CD4-positive, alpha-beta memory T cell (primary cell): ENCODE measurements around the gene CELSR2. TPM values are rescaled to one million over a fixed set of nuclear protein-coding genes. Genes with fewer than 3 reads are reported as not detected.

Source experiments
- CTCF ChIA-PET: fragments of 350-600 bp; sonication (Branson Sonifier 250); formaldehyde crosslinking; loops from one replicate; lab custom pipeline; 2021; ENCODE audit warnings: inconsistent platforms; ENCODE audit not compliant: partially characterized antibody; lab: Charles Lee
- POLR2A ChIA-PET: fragments of 350-600 bp; sonication (Branson Sonifier 250); formaldehyde crosslinking; loops from one replicate; lab custom pipeline; 2021; ENCODE audit not compliant: partially characterized antibody; lab: Charles Lee
- DNase-seq, 5 donors: peaks; one replicate each; pipeline versions ENCODE4 v3.0.0 to v3.0.0-alpha.2; 2020 to 2022; ENCODE audit warnings: mixed read lengths in 1 of 5
- H3K27ac ChIP-seq: one replicate; pipeline ENCODE4 v1.7.0; 2013; ENCODE audit warnings: low read depth, low read length
- H3K27me3 ChIP-seq: 2 replicates; pipeline ENCODE4 v1.7.0; 2013; ENCODE audit warnings: mild to moderate bottlenecking, low read length, moderate library complexity; ENCODE audit not compliant: insufficient read depth
- H3K36me3 ChIP-seq: 2 replicates; pipeline ENCODE4 v1.7.0; 2013; ENCODE audit warnings: mild to moderate bottlenecking, low read length, moderate library complexity; ENCODE audit not compliant: insufficient read depth
- H3K4me1 ChIP-seq: 2 replicates; pipeline ENCODE4 v1.7.0; 2013; ENCODE audit warnings: mild to moderate bottlenecking, low read length, moderate library complexity; ENCODE audit not compliant: insufficient read depth
- H3K4me3 ChIP-seq, 2 donors: one replicate each; pipeline ENCODE4 v1.7.0; 2013; ENCODE audit warnings: low read length in 2 of 2, mild to moderate bottlenecking in 1 of 2
- H3K9me3 ChIP-seq, 2 donors: one replicate each; pipeline ENCODE4 v1.7.0; 2013; ENCODE audit warnings: low read length in 2 of 2, control low read depth in 1 of 2; ENCODE audit not compliant: control insufficient read depth in 1 of 2
- H3K27ac Mint-ChIP-seq, 7 donors: one replicate each; pipeline ENCODE4 v1.8.0; 2020 to 2021; ENCODE audit warnings: mixed read lengths in 7 of 7, mild to moderate bottlenecking in 6 of 7, inconsistent platforms in 3 of 7, moderate library complexity in 3 of 7
- H3K27me3 Mint-ChIP-seq, 2 donors: one replicate each; pipeline ENCODE4 v1.8.0; 2020 to 2021; ENCODE audit warnings: mixed read lengths in 2 of 2
- H3K36me3 Mint-ChIP-seq, 2 donors: one replicate each; pipeline ENCODE4 v1.8.0; 2020 to 2021; ENCODE audit warnings: mixed read lengths in 2 of 2, inconsistent platforms in 1 of 2, mild to moderate bottlenecking in 1 of 2
- H3K4me1 Mint-ChIP-seq, 4 donors: one replicate each; pipeline ENCODE4 v1.8.0; 2020 to 2021; ENCODE audit warnings: mixed read lengths in 4 of 4, mild to moderate bottlenecking in 1 of 4
- H3K4me3 Mint-ChIP-seq, 8 donors: one replicate each; pipeline ENCODE4 v1.8.0; 2020 to 2021; ENCODE audit warnings: mixed read lengths in 8 of 8, mild to moderate bottlenecking in 7 of 8, moderate library complexity in 6 of 8, inconsistent platforms in 3 of 8
- H3K9me3 Mint-ChIP-seq, 8 donors: one replicate each; pipeline ENCODE4 v1.8.0; 2020 to 2021; ENCODE audit warnings: mixed read lengths in 8 of 8, mild to moderate bottlenecking in 5 of 8, inconsistent platforms in 3 of 8, moderate library complexity in 1 of 8
- intact Hi-C: fragments of 100-400 bp; cut with micrococcal nuclease; formaldehyde crosslinking; loops from one replicate; pipeline ENCODE4 v1.15.1; 2023
- polyA plus RNA-seq, 2 donors: library from polyadenylated mRNA; unstranded; fragments of 300-500 nt; fragmentation: Illumina TruSeq; gene quantifications; one replicate each; pipeline ENCODE4 v1.2.3, GENCODE V29; 2021
- total RNA-seq, 2 experiments: library from RNA; stranded (reverse); gene quantifications; one replicate each; pipeline ENCODE4 v1.2.3, GENCODE V29; 2021

CELSR2 gene
- total and polyA plus RNA-seq, 4 experiments from 2014 or later = 0.52 to 3.1 (median 2.6) TPM; not detected in 1

- Histone ChIP-seq H3K4me1 (no peaks in the 10 kb centered on the region), H3K27me3 (no peaks in the 10 kb centered on the region), H3K9me3 (no peaks in the 10 kb centered on the region), H3K36me3 (no peaks in the 10 kb centered on the region), H3K4me3 (no peak within 1 kb of the TSS), H3K27ac (no peak within 1 kb of the TSS)
- Mint-ChIP-seq H3K36me3 (no peaks in the 10 kb centered on the region), H3K27ac (no peak within 1 kb of the TSS), H3K4me1 (no peaks in the 10 kb centered on the region), H3K9me3 (no peaks in the 10 kb centered on the region), H3K4me3 (no peak within 1 kb of the TSS), H3K27me3 (peaks cover 5 to 8% of the 10 kb centered on the region in 2 donors)
- ChIA-PET POLR2A (no interaction called here), CTCF (interaction anchor here (0.5 kb wide), 1 partner anchor 337 kb away, joined by 3 read pairs; no protein-coding TSS in a partner anchor)
- intact Hi-C loops = no loop called here
- no peak for DNase-seq
Observed at GRCh38 chr1:109306832-109307273, 57.5 kb downstream of the CELSR2 start, which contains the start of gene MYBPHL. MYBPHL (minus strand) TSS chr1:109307011; CDS start chr1:109306991, 20 bp downstream.

DNA sequence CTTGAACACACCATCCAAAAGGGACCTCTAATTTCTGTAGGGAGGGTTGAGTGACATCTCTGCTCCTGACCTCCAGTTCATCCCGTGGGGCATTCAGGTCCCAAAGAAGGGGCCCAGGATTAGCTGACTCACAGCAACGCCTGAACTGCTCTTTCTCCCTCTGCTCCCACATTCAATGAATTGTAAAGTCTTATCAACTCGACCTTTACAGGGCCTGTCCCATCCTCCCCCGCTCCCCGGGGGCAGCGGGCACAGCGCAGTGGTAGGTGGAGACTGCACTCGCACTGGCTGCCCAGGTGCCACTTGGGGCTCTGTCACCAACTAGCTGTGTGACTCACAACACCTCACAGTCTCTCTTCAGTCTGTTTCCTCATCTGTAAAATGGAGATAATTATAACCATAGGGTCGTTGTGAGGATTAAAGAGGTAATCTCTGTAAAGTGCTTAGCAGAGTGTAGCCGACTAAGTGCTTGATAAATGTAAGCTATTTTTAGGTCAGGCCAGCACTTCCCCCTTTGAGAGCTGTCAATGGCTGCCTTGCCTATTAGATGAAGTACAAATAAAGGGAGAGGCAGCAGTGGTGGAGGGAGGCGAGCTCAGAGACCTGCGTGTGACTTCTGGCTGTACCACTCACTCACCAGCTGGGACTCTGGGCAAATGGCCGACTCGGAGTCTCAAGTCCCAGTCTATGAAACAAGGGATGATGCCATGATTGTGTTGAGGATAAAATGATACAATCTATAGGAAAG is 58.1 kb downstream of the CELSR2 start:
- Mint-ChIP-seq H3K4me3 (no peak overlapping the region), H3K27ac (no peak overlapping the region), H3K9me3 (no peaks in the 10 kb centered on the region), H3K27me3 (peaks cover 5 to 8% of the 10 kb centered on the region in 2 donors), H3K4me1 (no peaks in the 10 kb centered on the region), H3K36me3 (no peaks in the 10 kb centered on the region)
- no peak for DNase-seq
- intact Hi-C loops = no loop called here
- Histone ChIP-seq H3K4me3 (no peak overlapping the region), H3K36me3 (no peaks in the 10 kb centered on the region), H3K4me1 (no peaks in the 10 kb centered on the region), H3K27ac (no peak overlapping the region), H3K27me3 (no peaks in the 10 kb centered on the region), H3K9me3 (no peaks in the 10 kb centered on the region)
- CTCF ChIA-PET = interaction anchor here (1.4 kb wide), 1 partner anchor 43 kb away, joined by 4 read pairs; no protein-coding TSS in a partner anchor
- POLR2A ChIA-PET = no interaction called here

- Histone ChIP-seq H3K27me3 (no peaks in the 10 kb centered on the region), H3K27ac (no peak overlapping the region), H3K4me1 (no peaks in the 10 kb centered on the region), H3K36me3 (no peaks in the 10 kb centered on the region), H3K9me3 (no peaks in the 10 kb centered on the region), H3K4me3 (no peak overlapping the region)
- Mint-ChIP-seq H3K36me3 (no peaks in the 10 kb centered on the region), H3K27me3 (peaks cover 5 to 8% of the 10 kb centered on the region in 2 donors), H3K4me3 (no peak overlapping the region), H3K4me1 (no peaks in the 10 kb centered on the region), H3K9me3 (no peaks in the 10 kb centered on the region), H3K27ac (no peak overlapping the region)
- ChIA-PET CTCF (no interaction called here), POLR2A (no interaction called here)
- intact Hi-C loops = no loop called here
- DNase-seq = no peak
Observed at GRCh38 chr1:109309347-109309746, 60.0 kb downstream of the CELSR2 start.

DNA sequence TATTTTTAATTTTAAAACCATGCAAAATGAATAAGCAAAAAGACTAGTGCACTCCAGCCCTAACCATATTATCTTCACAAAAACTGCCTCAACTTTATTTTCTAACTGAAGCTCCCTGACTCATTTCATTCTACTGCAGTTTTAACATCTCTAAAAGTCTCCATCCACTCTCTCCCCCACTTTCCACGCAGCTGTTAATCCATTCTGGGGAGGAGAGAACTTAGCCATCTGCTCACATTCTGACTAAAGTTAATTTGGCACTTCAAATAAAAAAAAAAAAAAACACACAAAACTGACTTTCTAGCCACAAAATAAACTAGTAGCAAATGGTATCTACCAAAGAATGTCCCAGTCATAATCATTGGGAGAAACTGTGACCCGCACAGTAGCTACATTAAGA is 62.9 kb downstream of the CELSR2 start:
- no peaks in the 10 kb centered on the region for H3K9me3 Mint-ChIP-seq
- no peak for DNase-seq
- no peak overlapping the region for H3K27ac Mint-ChIP-seq
- no peak overlapping the region for H3K4me3 Mint-ChIP-seq
- H3K36me3 Mint-ChIP-seq = no peaks in the 10 kb centered on the region
- Histone ChIP-seq H3K4me3 (no peak overlapping the region), H3K36me3 (no peaks in the 10 kb centered on the region), H3K27me3 (no peaks in the 10 kb centered on the region), H3K27ac (no peak overlapping the region), H3K9me3 (no peaks in the 10 kb centered on the region), H3K4me1 (no peaks in the 10 kb centered on the region)
- POLR2A ChIA-PET = no interaction called here
- peaks cover 5 to 7% of the 10 kb centered on the region in 2 donors for H3K27me3 Mint-ChIP-seq
- CTCF ChIA-PET = no interaction called here
- H3K4me1 Mint-ChIP-seq = no peaks in the 10 kb centered on the region
- intact Hi-C loops = no loop called here

DNA sequence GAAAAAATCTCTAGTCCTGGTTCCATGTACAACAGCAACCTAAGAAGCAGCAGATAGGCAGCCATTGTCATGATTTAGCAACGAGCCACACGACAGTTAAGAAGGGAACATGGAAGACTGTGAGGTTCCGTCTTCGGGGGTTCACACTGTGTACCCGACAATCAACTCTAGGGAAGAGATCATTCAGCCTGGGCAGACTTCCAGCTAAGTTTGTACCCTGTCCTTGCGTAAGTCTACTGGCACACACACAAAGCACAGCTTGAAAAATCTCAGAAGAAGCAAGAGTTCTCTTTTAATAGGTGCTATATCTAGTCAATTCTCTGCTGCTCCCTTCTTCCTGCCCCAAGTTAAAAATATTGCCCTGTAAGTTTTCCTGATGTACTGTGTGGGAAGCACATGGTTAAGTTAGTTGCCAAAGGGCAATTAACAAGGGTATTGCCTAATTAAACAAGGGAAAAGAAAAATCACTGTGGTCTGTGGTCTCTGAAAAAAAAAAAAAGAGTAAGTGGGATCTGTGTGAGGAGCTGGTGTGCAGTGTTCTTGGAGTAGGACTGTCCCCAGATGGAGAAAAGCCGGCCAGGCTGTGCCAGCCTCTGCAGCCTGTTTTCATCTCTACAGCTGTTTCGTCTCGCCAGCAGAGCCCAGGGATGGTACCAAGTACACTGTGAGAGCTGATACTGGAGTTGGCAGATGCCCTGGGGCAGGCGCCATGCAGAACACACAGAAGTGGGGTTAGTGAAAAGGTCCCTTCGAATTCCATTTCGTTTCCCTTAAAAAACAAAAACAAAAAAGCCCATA is 63.8 kb downstream of the CELSR2 start:
- Mint-ChIP-seq H3K9me3 (no peaks in the 10 kb centered on the region), H3K4me1 (no peaks in the 10 kb centered on the region), H3K27ac (no peak overlapping the region), H3K4me3 (no peak overlapping the region), H3K36me3 (no peaks in the 10 kb centered on the region), H3K27me3 (peaks cover 5 to 7% of the 10 kb centered on the region in 2 donors)
- Histone ChIP-seq H3K4me1 (no peaks in the 10 kb centered on the region), H3K27ac (no peak overlapping the region), H3K9me3 (no peaks in the 10 kb centered on the region), H3K4me3 (no peak overlapping the region), H3K36me3 (no peaks in the 10 kb centered on the region), H3K27me3 (no peaks in the 10 kb centered on the region)
- no peak for DNase-seq
- intact Hi-C loops = no loop called here
- POLR2A ChIA-PET = no interaction called here
- CTCF ChIA-PET = interaction anchor here (0.7 kb wide), 2 partner anchors 35 to 252 kb away, joined by 3 to 4 read pairs; no protein-coding TSS in a partner anchor

DNA sequence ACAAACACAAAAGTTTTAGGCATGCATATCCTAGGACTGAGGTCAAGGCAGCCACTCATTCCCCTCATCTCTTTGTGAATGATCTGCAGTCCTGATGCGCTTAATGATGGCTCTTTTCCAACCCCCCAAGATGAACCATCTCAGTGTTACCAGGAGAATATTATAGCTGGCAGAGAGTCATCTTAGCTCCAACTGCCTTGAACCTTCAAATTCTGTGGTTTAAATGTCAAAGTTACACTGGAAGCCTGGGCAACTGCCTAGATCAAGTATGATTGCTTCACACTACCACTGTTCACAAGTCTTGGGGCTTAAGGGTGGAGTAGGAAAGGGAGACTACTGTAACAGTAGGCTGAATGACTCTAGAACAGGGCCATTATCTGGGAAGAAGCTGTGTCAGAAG is 65.5 kb downstream of the CELSR2 start:
- H3K27me3 ChIP-seq = no peaks in the 10 kb centered on the region
- Mint-ChIP-seq H3K4me1 (no peaks in the 10 kb centered on the region), H3K9me3 (no peaks in the 10 kb centered on the region), H3K36me3 (no peaks in the 10 kb centered on the region), H3K27ac (no peak overlapping the region), H3K27me3 (peaks cover 3 to 6% of the 10 kb centered on the region in 2 donors), H3K4me3 (no peak overlapping the region)
- no peaks in the 10 kb centered on the region for H3K36me3 ChIP-seq
- no peak for DNase-seq
- intact Hi-C loops = no loop called here
- no peak overlapping the region for H3K4me3 ChIP-seq
- no peaks in the 10 kb centered on the region for H3K9me3 ChIP-seq
- POLR2A ChIA-PET = no interaction called here
- no peak overlapping the region for H3K27ac ChIP-seq
- CTCF ChIA-PET = no interaction called here
- no peaks in the 10 kb centered on the region for H3K4me1 ChIP-seq

GRCh38 chr1:109315288-109315687 is 65.9 kb downstream of the CELSR2 start:
- Histone ChIP-seq H3K9me3 (no peaks in the 10 kb centered on the region), H3K27me3 (no peaks in the 10 kb centered on the region), H3K36me3 (no peaks in the 10 kb centered on the region), H3K4me3 (no peak overlapping the region), H3K27ac (no peak overlapping the region), H3K4me1 (no peaks in the 10 kb centered on the region)
- Mint-ChIP-seq H3K36me3 (no peaks in the 10 kb centered on the region), H3K4me3 (no peak overlapping the region), H3K9me3 (no peaks in the 10 kb centered on the region), H3K4me1 (no peaks in the 10 kb centered on the region), H3K27ac (no peak overlapping the region), H3K27me3 (peaks cover 3 to 6% of the 10 kb centered on the region in 2 donors)
- no peak for DNase-seq
- intact Hi-C loops = no loop called here
- POLR2A ChIA-PET = no interaction called here
- CTCF ChIA-PET = interaction anchor here (0.6 kb wide), 1 partner anchor 490 kb away, joined by 5 read pairs; no protein-coding TSS in a partner anchor
